CD14-positive monocyte (primary cell): Measurements from ENCODE around the gene CDH23. TPM values are rescaled to one million over a fixed set of nuclear protein-coding genes. Genes with fewer than 3 reads are reported as not detected.

Source experiments
- DNase-seq, 3 donors: peaks; one replicate each; pipeline ENCODE4 v3.0.0-alpha.2; 2011 to 2022
- H2AFZ ChIP-seq: 2 replicates; pipeline ENCODE4 v1.6.0; 2012; ENCODE audit warnings: mild to moderate bottlenecking, low read depth, low read length, inconsistent platforms; ENCODE audit not compliant: insufficient read depth, poor library complexity, severe bottlenecking
- H3K27ac ChIP-seq, 2 donors: 1 replicate in 1 of 2; 2 replicates in 1 of 2; pipeline ENCODE4 v1.5.1; 2012 to 2013; ENCODE audit warnings: low read length in 2 of 2, control low read depth in 1 of 2, inconsistent platforms in 1 of 2, low read depth in 1 of 2, mild to moderate bottlenecking in 1 of 2
- H3K27me3 ChIP-seq, 2 donors: one replicate each; pipeline versions ENCODE4 v1.6.0 to v1.6.1; 2011 to 2013; ENCODE audit warnings: low read length in 2 of 2; ENCODE audit not compliant: control insufficient read depth in 2 of 2, insufficient read depth in 2 of 2
- H3K36me3 ChIP-seq, 2 donors: replicated peaks in 1 of 2; 1 replicate in 1 of 2; 2 replicates in 1 of 2; pipeline versions ENCODE4 v1.5.1 to v1.6.1; 2012 to 2013; ENCODE audit warnings: low read length in 2 of 2, control low read depth in 1 of 2, inconsistent platforms in 1 of 2, mild to moderate bottlenecking in 1 of 2; ENCODE audit not compliant: insufficient read depth in 2 of 2, control insufficient read depth in 1 of 2
- H3K4me1 ChIP-seq, 2 donors: 1 replicate in 1 of 2; 2 replicates in 1 of 2; pipeline versions ENCODE4 v1.5.1 to v1.6.1; 2012 to 2013; ENCODE audit warnings: low read length in 2 of 2, control low read depth in 1 of 2, inconsistent platforms in 1 of 2, mild to moderate bottlenecking in 1 of 2, moderate library complexity in 1 of 2; ENCODE audit not compliant: insufficient read depth in 2 of 2, control insufficient read depth in 1 of 2
- H3K4me2 ChIP-seq: replicated peaks from 2 replicates; pipeline ENCODE3; 2012; ENCODE audit warnings: low read length, moderate library complexity, mild to moderate bottlenecking; ENCODE audit not compliant: poor library complexity, severe bottlenecking; ENCODE audit errors: extremely low read depth
- H3K4me3 ChIP-seq, 3 experiments: fragments of 200-600 bp in 1 of 3; sonication (generic) in 1 of 3; replicated peaks in 1 of 3; 1 replicate in 2 of 3; 2 replicates in 1 of 3; pipeline ENCODE4 v1.5.1; 2011 to 2013; ENCODE audit warnings: low read length in 3 of 3, mild to moderate bottlenecking in 3 of 3, control low read depth in 2 of 3, low read depth in 2 of 3, inconsistent platforms in 1 of 3, moderate library complexity in 1 of 3
- H3K79me2 ChIP-seq: 2 replicates; pipeline ENCODE4 v1.6.0; 2012; ENCODE audit warnings: mild to moderate bottlenecking, control low read depth, inconsistent platforms, low read length, moderate library complexity; ENCODE audit not compliant: insufficient read depth
- H3K9ac ChIP-seq: 2 replicates; pipeline ENCODE4 v1.6.0; 2017; ENCODE audit warnings: low read length, mild to moderate bottlenecking; ENCODE audit not compliant: insufficient read depth, poor library complexity, severe bottlenecking
- H3K9me3 ChIP-seq, 2 donors: replicated peaks in 1 of 2; 1 replicate in 1 of 2; 2 replicates in 1 of 2; pipeline versions ENCODE4 v1.5.1 to v1.6.1; 2012 to 2013; ENCODE audit warnings: low read length in 2 of 2, control low read depth in 1 of 2; ENCODE audit not compliant: control insufficient read depth in 1 of 2, insufficient read depth in 1 of 2
- H4K20me1 ChIP-seq: 2 replicates; pipeline ENCODE4 v1.6.0; 2012; ENCODE audit warnings: mild to moderate bottlenecking, low read length, control low read depth, moderate library complexity; ENCODE audit not compliant: insufficient read depth
- H3K27ac Mint-ChIP-seq, 7 donors: one replicate each; pipeline ENCODE4 v1.8.0; 2020; ENCODE audit warnings: mild to moderate bottlenecking in 7 of 7, mixed read lengths in 7 of 7, moderate library complexity in 6 of 7, inconsistent platforms in 2 of 7
- H3K27me3 Mint-ChIP-seq, 3 donors: one replicate each; pipeline ENCODE4 v1.8.0; 2021 to 2022; ENCODE audit warnings: low read depth in 3 of 3, mild to moderate bottlenecking in 3 of 3, mixed read lengths in 3 of 3, moderate library complexity in 3 of 3, inconsistent platforms in 1 of 3
- H3K36me3 Mint-ChIP-seq, 2 donors: one replicate each; pipeline ENCODE4 v1.8.0; 2020; ENCODE audit warnings: mixed read lengths in 2 of 2, inconsistent platforms in 1 of 2, mild to moderate bottlenecking in 1 of 2
- H3K4me1 Mint-ChIP-seq: one replicate; pipeline ENCODE4 v1.8.0; 2020; ENCODE audit warnings: mild to moderate bottlenecking, mixed read lengths
- H3K4me3 Mint-ChIP-seq, 2 donors: one replicate each; pipeline ENCODE4 v1.8.0; 2020; ENCODE audit warnings: mild to moderate bottlenecking in 2 of 2, mixed read lengths in 2 of 2, moderate library complexity in 1 of 2
- H3K9me3 Mint-ChIP-seq, 7 donors: one replicate each; pipeline ENCODE4 v1.8.0; 2020 to 2022; ENCODE audit warnings: mixed read lengths in 7 of 7, mild to moderate bottlenecking in 6 of 7, moderate library complexity in 6 of 7, inconsistent platforms in 2 of 7
- CTCF ChIP-seq: fragments of 200-600 bp; IDR thresholded peaks from one replicate; pipeline ENCODE4 v1.8.0; 2022; ENCODE audit warnings: antibody characterized with exemption, mild to moderate bottlenecking
- WGBS: methylation state at CpG from one replicate; pipeline ENCODE4 v1.1.5; 2013; ENCODE audit warnings: missing lambda C conversion rate; ENCODE audit not compliant: insufficient coverage; 5-methylcytosine and 5-hydroxymethylcytosine counted together
- intact Hi-C, 2 donors: fragments of 100-400 bp; cut with micrococcal nuclease; formaldehyde crosslinking; loops; one replicate each; pipeline versions ENCODE4 v1.15.0 to v1.15.1; 2023
- polyA plus RNA-seq, 3 donors: library from polyadenylated mRNA; depleted of rRNA in 1 of 3; unstranded in 2 of 3; stranded (reverse) in 1 of 3; fragments of 300-500 nt in 2 of 3; fragments of >200 nt in 1 of 3; fragmentation: Illumina TruSeq in 2 of 3; gene quantifications; 1 replicate in 2 of 3; 2 replicates in 1 of 3; pipeline ENCODE4 v1.2.3, GENCODE V29; 2012 to 2021

The CDH23 gene
- polyA plus RNA-seq, 3 donors, result 8.2 to 36.2 (median 10.5) TPM

- H3K4me3 Mint-ChIP-seq, result no peak overlapping the region
- no peak overlapping the region for H3K27ac ChIP-seq
- peak overlapping the region in 1 of 7 donors; percentile 1 for H3K27ac Mint-ChIP-seq
These were observed 63.9 kb downstream of the CDH23 start for GRCh38 chr10:71460615-71461014.

GRCh38 chr10:71461457-71461856 is 64.7 kb downstream of the CDH23 start:
- H3K27ac Mint-ChIP-seq, result no peak overlapping the region

More at GRCh38 chr10:71460615-71461014, 63.9 kb downstream of the CDH23 start:
- H4K20me1 ChIP-seq, result no peaks in the 10 kb centered on the region
- no peak overlapping the region for H3K4me3 ChIP-seq
- Mint-ChIP-seq H3K27me3 (peaks cover 0 to 5% (median 3%) of the 10 kb centered on the region in 3 donors), H3K36me3 (no peaks in the 10 kb centered on the region), H3K4me1 (peaks cover 3% of the 10 kb centered on the region), H3K9me3 (no peaks in the 10 kb centered on the region)
- H3K36me3 ChIP-seq, result no peaks in the 10 kb centered on the region
- no peaks in the 10 kb centered on the region for H3K9me3 ChIP-seq
- intact Hi-C loops, result no loop called here
- no peak overlapping the region for H3K9ac ChIP-seq
- no peaks in the 10 kb centered on the region for H3K27me3 ChIP-seq
- TF ChIP-seq CTCF, result no peak
- H3K4me2 ChIP-seq, result no peak overlapping the region
- no peaks in the 10 kb centered on the region for H3K79me2 ChIP-seq
- WGBS, result 98% methylated on average over 5 of the region's 9 CpGs
- H2AFZ ChIP-seq, result no peak overlapping the region
- no peaks in the 10 kb centered on the region for H3K4me1 ChIP-seq
- DNase-seq, result no peak

More at GRCh38 chr10:71461457-71461856, 64.7 kb downstream of the CDH23 start:
- H3K27ac ChIP-seq, result no peak overlapping the region
- no peak overlapping the region for H3K9ac ChIP-seq
- H3K36me3 Mint-ChIP-seq, result no peaks in the 10 kb centered on the region
- 98% methylated on average over 6 of the region's 13 CpGs for WGBS
- intact Hi-C loops, result no loop called here
- H3K27me3 ChIP-seq, result no peaks in the 10 kb centered on the region
- peaks cover 0 to 2% (median 0%) of the 10 kb centered on the region in 3 donors for H3K27me3 Mint-ChIP-seq
- no peaks in the 10 kb centered on the region for H3K9me3 ChIP-seq
- no peak for DNase-seq
- H2AFZ ChIP-seq, result no peak overlapping the region
- no peaks in the 10 kb centered on the region for H3K9me3 Mint-ChIP-seq
- no peaks in the 10 kb centered on the region for H3K79me2 ChIP-seq
- H3K4me3 ChIP-seq, result no peak overlapping the region
- peaks cover 3% of the 10 kb centered on the region for H3K4me1 Mint-ChIP-seq
- H4K20me1 ChIP-seq, result no peaks in the 10 kb centered on the region
- TF ChIP-seq CTCF, result no peak
- no peak overlapping the region for H3K4me3 Mint-ChIP-seq
- H3K4me2 ChIP-seq, result no peak overlapping the region
- H3K36me3 ChIP-seq, result no peaks in the 10 kb centered on the region
- H3K4me1 ChIP-seq, result no peaks in the 10 kb centered on the region
